ENCODE data around the gene WWTR1. TPM values are rescaled to one million over a fixed set of nuclear protein-coding genes. Genes with fewer than 3 reads are reported as not detected.

Gene WWTR1
- total RNA-seq, 2 donors from 2014 or later, result 17.3 to 18.5 TPM

- Histone ChIP-seq H3K4me1 (ENCODE audit: control insufficient read depth, insufficient read depth, low read length) (no peaks in the 10 kb centered on the region), H3K27ac (ENCODE audit: low read depth, low read length) (no peak overlapping the region), H3K36me3 (ENCODE audit: control insufficient read depth, insufficient read depth, low read length) (no peaks in the 10 kb centered on the region), H3K9ac (ENCODE audit: extremely low read depth, low read length, poor library complexity, severe bottlenecking) (no peak overlapping the region), H3K9me3 (ENCODE audit: control insufficient read depth, low read length) (no peaks in the 10 kb centered on the region), H3K4me3 (ENCODE audit: low read length) (no peak overlapping the region), H3K27me3 (ENCODE audit: control insufficient read depth, insufficient read depth, low read length, poor library complexity, severe bottlenecking) (peaks cover 46% of the 10 kb centered on the region)
- DNase-seq, result no peak
- H3K27ac Mint-ChIP-seq, result no peak overlapping the region
- H3K4me1 Mint-ChIP-seq, result peaks cover 15% of the 10 kb centered on the region
- 91 to 100% methylated on average over 1 to 2 of the region's 2 CpGs for WGBS, 2 experiments (ENCODE audit: insufficient coverage in 1 of 2, insufficient read length in 1 of 2)
- TF ChIP-seq CTCF (conservative IDR thresholded peaks at IDR 0.05), result no peak
- H3K27me3 Mint-ChIP-seq (ENCODE audit: insufficient read depth), result peaks cover 47% of the 10 kb centered on the region
- no peak overlapping the region for H3K4me3 Mint-ChIP-seq
- H3K9me3 Mint-ChIP-seq, result no peaks in the 10 kb centered on the region
- H3K36me3 Mint-ChIP-seq (ENCODE audit: low read depth), result no peaks in the 10 kb centered on the region
These were observed 9.8 kb upstream of the WWTR1 start for GRCh38 chr3:149667576-149667975.

GRCh38 chr3:149663966-149664365 is 6.1 kb upstream of the WWTR1 start:
- Mint-ChIP-seq H3K27me3 (ENCODE audit: insufficient read depth) (peaks cover 19% of the 10 kb centered on the region), H3K4me3 (no peak overlapping the region), H3K27ac (no peak overlapping the region), H3K9me3 (no peaks in the 10 kb centered on the region), H3K4me1 (peaks cover 15% of the 10 kb centered on the region), H3K36me3 (ENCODE audit: low read depth) (no peaks in the 10 kb centered on the region)
- 91% methylated on average over 1 of the region's 1 CpG; no CpG with 5 or more reads in 1 of the 2 experiments for WGBS, 2 experiments (ENCODE audit: insufficient coverage in 1 of 2, insufficient read length in 1 of 2)
- no peak overlapping the region for H3K27ac ChIP-seq (ENCODE audit: low read depth, low read length)
- peaks cover 15% of the 10 kb centered on the region for H3K27me3 ChIP-seq (ENCODE audit: control insufficient read depth, insufficient read depth, low read length, poor library complexity, severe bottlenecking)
- no peaks in the 10 kb centered on the region for H3K36me3 ChIP-seq (ENCODE audit: control insufficient read depth, insufficient read depth, low read length)
- no peak for TF ChIP-seq CTCF (conservative IDR thresholded peaks at IDR 0.05)
- H3K4me3 ChIP-seq (ENCODE audit: low read length), result no peak overlapping the region
- DNase-seq, result no peak
- H3K9me3 ChIP-seq (ENCODE audit: control insufficient read depth, low read length), result no peaks in the 10 kb centered on the region
- no peaks in the 10 kb centered on the region for H3K4me1 ChIP-seq (ENCODE audit: control insufficient read depth, insufficient read depth, low read length)
- no peak overlapping the region for H3K9ac ChIP-seq (ENCODE audit: extremely low read depth, low read length, poor library complexity, severe bottlenecking)

- Mint-ChIP-seq H3K4me3 (no peak overlapping the region), H3K9me3 (no peaks in the 10 kb centered on the region), H3K27ac (peak overlapping the region; percentile 52), H3K27me3 (ENCODE audit: insufficient read depth) (peaks cover 5% of the 10 kb centered on the region), H3K4me1 (peaks cover 19% of the 10 kb centered on the region), H3K36me3 (ENCODE audit: low read depth) (no peaks in the 10 kb centered on the region)
- Histone ChIP-seq H3K27ac (ENCODE audit: low read depth, low read length) (no peak overlapping the region), H3K4me3 (ENCODE audit: low read length) (no peak overlapping the region), H3K4me1 (ENCODE audit: control insufficient read depth, insufficient read depth, low read length) (no peaks in the 10 kb centered on the region), H3K27me3 (ENCODE audit: control insufficient read depth, insufficient read depth, low read length, poor library complexity, severe bottlenecking) (no peaks in the 10 kb centered on the region), H3K36me3 (ENCODE audit: control insufficient read depth, insufficient read depth, low read length) (no peaks in the 10 kb centered on the region), H3K9me3 (ENCODE audit: control insufficient read depth, low read length) (no peaks in the 10 kb centered on the region), H3K9ac (ENCODE audit: extremely low read depth, low read length, poor library complexity, severe bottlenecking) (no peak overlapping the region)
- 49 to 51% methylated on average over 4 of the region's 4 CpGs for WGBS, 2 experiments (ENCODE audit: insufficient coverage in 1 of 2, insufficient read length in 1 of 2)
- DNase-seq, result no peak
- TF ChIP-seq CTCF (conservative IDR thresholded peaks at IDR 0.05), result no peak
These were observed 4.5 kb upstream of the WWTR1 start for GRCh38 chr3:149662240-149662887.

Data from endodermal cell (in vitro differentiated cells).